WTC11 (cell line): ENCODE results near the gene SPTB.

Source experiments
- CBFB ChIP-seq: sonication (generic); formaldehyde crosslinking; IDR thresholded peaks from 2 replicates; pipeline ENCODE4 v1.8.1; 2022; ENCODE audit warnings: mild to moderate bottlenecking, low read depth, missing genetic modification reagents
- CREB1 ChIP-seq: sonication (generic); formaldehyde crosslinking; IDR thresholded peaks from 2 replicates; pipeline ENCODE4 v1.8.0; 2023; ENCODE audit warnings: mild to moderate bottlenecking, missing genetic modification reagents
- CTCF ChIP-seq: fragments of 200-600 bp; IDR thresholded peaks from 2 replicates; pipeline ENCODE4 v1.8.0; 2022; ENCODE audit warnings: antibody characterized with exemption
- FOXP1 ChIP-seq: sonication (generic); formaldehyde crosslinking; IDR thresholded peaks from 2 replicates; pipeline ENCODE4 v1.8.0; 2022; ENCODE audit warnings: missing genetic modification reagents, mild to moderate bottlenecking, moderate library complexity, borderline replicate concordance
- HMGXB4 ChIP-seq: sonication (generic); formaldehyde crosslinking; IDR thresholded peaks from 2 replicates; pipeline ENCODE4 v1.8.1; 2023; ENCODE audit warnings: mild to moderate bottlenecking, moderate library complexity, missing genetic modification reagents
- NFATC4 ChIP-seq: fragments of 250-450 bp; sonication (Bioruptor Pico); IDR thresholded peaks from 2 replicates; pipeline ENCODE4 v1.9.0; 2021; ENCODE audit warnings: mild to moderate bottlenecking
- NFYB ChIP-seq: sonication (generic); formaldehyde crosslinking; conservative IDR thresholded peaks from 2 replicates; pipeline ENCODE4 v1.8.0; 2022; ENCODE audit warnings: low read depth, missing genetic modification reagents
- NR2C2 ChIP-seq: sonication (generic); formaldehyde crosslinking; IDR thresholded peaks from 2 replicates; pipeline ENCODE4 v1.8.0; 2022; ENCODE audit warnings: mild to moderate bottlenecking, missing genetic modification reagents

- no peak for TF ChIP-seq FOXP1 (CRISPR knock-in tag)
- no peak for TF ChIP-seq NFYB (CRISPR knock-in tag)
- TF ChIP-seq CTCF = no peak
- TF ChIP-seq HMGXB4 (CRISPR knock-in tag) = no peak
- TF ChIP-seq CBFB (CRISPR knock-in tag) = no peak
- no peak for TF ChIP-seq NFATC4 (CRISPR knock-in tag)
- TF ChIP-seq CREB1 (CRISPR knock-in tag) = no peak
- no peak for TF ChIP-seq NR2C2 (CRISPR knock-in tag)
These were observed 11.6 kb upstream of the SPTB start for GRCh38 chr14:64891173-64891838.
